B cell (primary cell): ENCODE results near the gene FAF1. TPM values are rescaled to one million over a fixed set of nuclear protein-coding genes. Genes with fewer than 3 reads are reported as not detected.
"Not testable (repeated sequence)": the region's sequence is repeated elsewhere in the genome, so short reads cannot be mapped to it uniquely, and the experiment has no call there.

Experiments used
- ATAC-seq: fragments of 200-7000 bp; cut with Tn5 transposase; one replicate; pipeline ENCODE4 v1.10.0; 2021; ENCODE audit warnings: low read depth, mild to moderate bottlenecking, moderate number of reproducible peaks, moderate library complexity
- CTCF ChIA-PET: fragments of 350-600 bp; sonication (Branson Sonifier 250); formaldehyde crosslinking; loops from one replicate; lab custom pipeline; 2021; ENCODE audit warnings: antibody characterized with exemption, inconsistent platforms; lab: Charles Lee
- POLR2A ChIA-PET: fragments of 350-600 bp; sonication (Branson Sonifier 250); formaldehyde crosslinking; loops from one replicate; lab custom pipeline; 2021; ENCODE audit warnings: antibody characterized with exemption; lab: Charles Lee
- DNase-seq: peaks from one replicate; pipeline ENCODE4 v3.0.0; 2013
- H2AFZ ChIP-seq: 2 replicates; pipeline ENCODE4 v1.6.1; 2012; ENCODE audit warnings: mild to moderate bottlenecking, low read depth, low read length; ENCODE audit not compliant: insufficient read depth, poor library complexity, severe bottlenecking
- H3K27ac ChIP-seq, 2 donors: 1 replicate in 1 of 2; 2 replicates in 1 of 2; pipeline ENCODE4 v1.5.1; 2012 to 2013; ENCODE audit warnings: low read length in 2 of 2, mild to moderate bottlenecking in 2 of 2, moderate library complexity in 1 of 2
- H3K27me3 ChIP-seq, 4 experiments: fragments of 200-600 bp in 1 of 4; sonication (generic) in 1 of 4; replicated peaks in 1 of 4; 1 replicate in 2 of 4; 2 replicates in 2 of 4; pipeline versions ENCODE4 v1.6.1 to v1.7.0; 2013 to 2016; ENCODE audit warnings: low read length in 3 of 4, mild to moderate bottlenecking in 2 of 4, mixed read lengths in 1 of 4, moderate library complexity in 1 of 4; ENCODE audit not compliant: insufficient read depth in 4 of 4, control insufficient read depth in 3 of 4; ENCODE audit errors: control extremely low read depth in 1 of 4
- H3K36me3 ChIP-seq, 2 experiments: replicated peaks in 1 of 2; 1 replicate in 1 of 2; 2 replicates in 1 of 2; pipeline versions ENCODE4 v1.6.1 to v1.7.1; 2013; ENCODE audit warnings: low read length in 1 of 2; ENCODE audit not compliant: insufficient read depth in 2 of 2, control insufficient read depth in 1 of 2; ENCODE audit errors: control extremely low read depth in 1 of 2, extremely low read depth in 1 of 2
- H3K4me1 ChIP-seq, 2 donors: fragments of 200-600 bp in 1 of 2; sonication (generic) in 1 of 2; 1 replicate in 1 of 2; 2 replicates in 1 of 2; pipeline versions ENCODE4 v1.5.1 to v1.6.1; 2013 to 2017; ENCODE audit warnings: low read length in 2 of 2; ENCODE audit not compliant: control insufficient read depth in 2 of 2, insufficient read depth in 2 of 2
- H3K4me2 ChIP-seq: replicated peaks from 2 replicates; pipeline ENCODE3; 2012; ENCODE audit warnings: mild to moderate bottlenecking, low read depth, low read length; ENCODE audit not compliant: poor library complexity, severe bottlenecking
- H3K4me3 ChIP-seq, 5 experiments: fragments of 200-600 bp in 1 of 5; sonication (generic) in 1 of 5; 1 replicate in 3 of 5; 2 replicates in 2 of 5; pipeline versions ENCODE4 v1.5.1 to v1.7.0; 2011 to 2016; ENCODE audit warnings: low read length in 4 of 5, mild to moderate bottlenecking in 4 of 5, low read depth in 2 of 5, control low read depth in 1 of 5, moderate library complexity in 1 of 5; ENCODE audit not compliant: insufficient read depth in 1 of 5; ENCODE audit errors: control extremely low read depth in 1 of 5, extremely low read depth in 1 of 5
- H3K79me2 ChIP-seq: fragments of 200-600 bp; sonication (generic); one replicate; pipeline ENCODE4 v1.6.0; 2016; ENCODE audit warnings: low read length; ENCODE audit not compliant: control insufficient read depth, insufficient read depth
- H3K9ac ChIP-seq: fragments of 200-600 bp; sonication (generic); 2 replicates; pipeline ENCODE4 v1.6.1; 2017; ENCODE audit warnings: mild to moderate bottlenecking, low read length, moderate library complexity
- H3K9me3 ChIP-seq, 3 donors: one replicate each; pipeline versions ENCODE4 v1.6.1 to v1.7.1; 2013; ENCODE audit warnings: low read length in 2 of 3; ENCODE audit not compliant: control insufficient read depth in 2 of 3, insufficient read depth in 1 of 3; ENCODE audit errors: control extremely low read depth in 1 of 3
- H4K20me1 ChIP-seq: 2 replicates; pipeline ENCODE4 v1.6.0; 2012; ENCODE audit warnings: mild to moderate bottlenecking, low read length; ENCODE audit not compliant: insufficient read depth, control insufficient read depth, poor library complexity, severe bottlenecking
- H3K27ac Mint-ChIP-seq: one replicate; pipeline ENCODE4 v1.8.0; 2021; ENCODE audit warnings: mixed read lengths
- H3K27me3 Mint-ChIP-seq: one replicate; pipeline ENCODE4 v1.8.0; 2021; ENCODE audit warnings: mixed read lengths
- H3K4me1 Mint-ChIP-seq: one replicate; pipeline ENCODE4 v1.8.0; 2021; ENCODE audit warnings: mixed read lengths
- H3K4me3 Mint-ChIP-seq: one replicate; pipeline ENCODE4 v1.8.0; 2021; ENCODE audit warnings: mixed read lengths
- H3K9me3 Mint-ChIP-seq: one replicate; pipeline ENCODE4 v1.8.0; 2022; ENCODE audit warnings: mixed read lengths; ENCODE audit not compliant: insufficient read depth
- CTCF ChIP-seq: fragments of 200-600 bp; IDR thresholded peaks from one replicate; pipeline ENCODE4 v1.8.0; 2022; ENCODE audit warnings: antibody characterized with exemption, mild to moderate bottlenecking
- EZH2 ChIP-seq: IDR thresholded peaks from 2 replicates; pipeline ENCODE4 v1.6.1; 2012; ENCODE audit warnings: borderline replicate concordance, low read depth, mild to moderate bottlenecking, moderate library complexity, low read length; ENCODE audit not compliant: insufficient read depth, poor library complexity, severe bottlenecking
- WGBS: methylation state at CpG from one replicate; pipeline ENCODE4 v1.1.5; 2013; ENCODE audit warnings: missing lambda C conversion rate; ENCODE audit not compliant: insufficient coverage; 5-methylcytosine and 5-hydroxymethylcytosine counted together
- intact Hi-C: fragments of 100-400 bp; cut with micrococcal nuclease; formaldehyde crosslinking; loops from one replicate; pipeline ENCODE4 v1.10.0; 2022
- polyA plus RNA-seq: library from polyadenylated mRNA; depleted of rRNA; stranded (reverse); fragments of >200 nt; gene quantifications from 2 replicates; pipeline ENCODE4 v1.2.3, GENCODE V29; 2012
- total RNA-seq, 2 donors: library from RNA; stranded (reverse); fragments of 120-200 nt in 1 of 2; gene quantifications; 1 replicate in 1 of 2; 2 replicates in 1 of 2; pipeline versions ENCODE4 v1.2.3 to v1.2.4, GENCODE V29; 2013 to 2022

The FAF1 gene
- total and polyA plus RNA-seq, 2 donors (not counting 1 experiment from before 2014, with no cell fraction given), result 10.1 to 58.4 TPM

GRCh38 chr1:51009381-51009780, 49.3 kb upstream of the FAF1 start:
- H2AFZ ChIP-seq, result no peak overlapping the region
- no peaks in the 10 kb centered on the region for H3K4me1 ChIP-seq
- no peaks in the 10 kb centered on the region for H3K79me2 ChIP-seq
- POLR2A ChIA-PET, result no interaction called here
- TF ChIP-seq CTCF (no peak), EZH2 (no peak)
- intact Hi-C loops, result no loop called here
- no peak overlapping the region for H3K4me3 ChIP-seq
- no peaks in the 10 kb centered on the region for H3K4me1 Mint-ChIP-seq
- H3K27me3 Mint-ChIP-seq, result no peaks in the 10 kb centered on the region
- H3K9ac ChIP-seq, result no peak overlapping the region
- ATAC-seq, result no peak
- H3K4me3 Mint-ChIP-seq, result no peak overlapping the region
- H3K27ac Mint-ChIP-seq, result no peak overlapping the region
- H3K27ac ChIP-seq, result no peak overlapping the region
- peaks cover 0 to 8% (median 4%) of the 10 kb centered on the region in 3 donors for H3K9me3 ChIP-seq
- H3K9me3 Mint-ChIP-seq, result no peaks in the 10 kb centered on the region
- WGBS, result 14% methylated on average over 1 of the region's 3 CpGs
- no peak overlapping the region for H3K4me2 ChIP-seq
- DNase-seq, result no peak
- CTCF ChIA-PET, result no interaction called here
- H3K27me3 ChIP-seq, result no peaks in the 10 kb centered on the region
- no peaks in the 10 kb centered on the region for H3K36me3 ChIP-seq
- no peaks in the 10 kb centered on the region for H4K20me1 ChIP-seq

- H3K27me3 Mint-ChIP-seq, H3K27ac Mint-ChIP-seq, H2AFZ ChIP-seq, ATAC-seq, H3K36me3 ChIP-seq, DNase-seq, H3K4me3 ChIP-seq, H3K4me1 ChIP-seq, H3K27me3 ChIP-seq, H3K9ac ChIP-seq, H3K27ac ChIP-seq, H4K20me1 ChIP-seq, CTCF ChIA-PET, H3K79me2 ChIP-seq, H3K9me3 ChIP-seq, H3K4me2 ChIP-seq, H3K9me3 Mint-ChIP-seq, intact Hi-C loops, POLR2A ChIA-PET, H3K4me3 Mint-ChIP-seq, H3K4me1 Mint-ChIP-seq: not testable (repeated sequence)
- WGBS, result 97% methylated on average over 4 of the region's 4 CpGs
These were observed 45.5 kb upstream of the FAF1 start for GRCh38 chr1:51005549-51005948.
